DOHH2 (cell line): Measurements from ENCODE around the gene SULT2B1.

Experiments
- EZH2phosphoT487 ChIP-seq: fragments of 200-600 bp; sonication (generic); IDR thresholded peaks from 2 replicates; pipeline ENCODE4 v1.6.1; 2017; ENCODE audit warnings: borderline replicate concordance, mild to moderate bottlenecking, antibody characterized with exemption, low read length, moderate library complexity, mixed read lengths
- TF ChIP-seq, protein P1 (sequence below): fragments of 200-600 bp; sonication (generic); IDR thresholded peaks from one replicate; pipeline ENCODE4 v1.5.1; 2014; ENCODE audit warnings: antibody characterized with exemption, mild to moderate bottlenecking, low read depth, low read length; ENCODE audit not compliant: poor library complexity, severe bottlenecking

DNA sequence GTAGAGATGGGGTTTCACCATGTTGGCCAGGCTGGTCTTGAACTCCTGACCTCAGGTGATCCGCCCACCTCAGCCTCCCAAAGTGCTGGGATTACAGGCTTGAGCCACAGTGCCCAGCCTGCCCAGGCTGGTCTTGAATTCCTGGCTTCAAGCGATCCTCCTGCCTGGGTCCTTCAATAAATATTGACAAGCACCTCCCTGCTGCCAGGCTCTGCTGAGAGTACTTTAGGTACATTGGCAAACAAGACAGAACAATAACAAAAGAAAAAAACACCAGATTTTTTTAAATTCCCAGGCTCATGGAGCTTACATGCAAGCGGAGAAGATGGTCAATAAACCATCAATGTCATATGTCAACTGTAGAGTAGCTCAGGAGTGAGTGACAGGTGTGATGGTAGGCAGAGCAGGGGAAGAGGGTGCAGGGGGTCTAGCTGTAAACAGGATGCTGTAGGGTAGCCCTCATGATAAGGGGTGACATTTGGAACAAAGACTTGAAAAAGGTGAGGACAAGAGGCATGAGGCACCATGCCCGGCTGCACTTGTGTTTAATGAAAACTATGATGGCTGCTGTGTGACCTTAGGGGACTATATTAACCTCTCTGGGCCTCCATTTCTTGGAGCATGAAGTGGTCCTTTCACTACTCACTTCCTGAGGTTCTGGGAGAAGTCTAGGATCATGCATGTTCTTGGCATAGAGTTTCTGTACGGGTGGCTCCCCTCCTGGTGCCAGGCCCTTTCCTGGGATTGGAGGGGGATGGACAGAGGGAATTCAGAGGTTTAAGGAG is 19.6 kb downstream of the SULT2B1 start:
- TF ChIP-seq, protein P1, sequence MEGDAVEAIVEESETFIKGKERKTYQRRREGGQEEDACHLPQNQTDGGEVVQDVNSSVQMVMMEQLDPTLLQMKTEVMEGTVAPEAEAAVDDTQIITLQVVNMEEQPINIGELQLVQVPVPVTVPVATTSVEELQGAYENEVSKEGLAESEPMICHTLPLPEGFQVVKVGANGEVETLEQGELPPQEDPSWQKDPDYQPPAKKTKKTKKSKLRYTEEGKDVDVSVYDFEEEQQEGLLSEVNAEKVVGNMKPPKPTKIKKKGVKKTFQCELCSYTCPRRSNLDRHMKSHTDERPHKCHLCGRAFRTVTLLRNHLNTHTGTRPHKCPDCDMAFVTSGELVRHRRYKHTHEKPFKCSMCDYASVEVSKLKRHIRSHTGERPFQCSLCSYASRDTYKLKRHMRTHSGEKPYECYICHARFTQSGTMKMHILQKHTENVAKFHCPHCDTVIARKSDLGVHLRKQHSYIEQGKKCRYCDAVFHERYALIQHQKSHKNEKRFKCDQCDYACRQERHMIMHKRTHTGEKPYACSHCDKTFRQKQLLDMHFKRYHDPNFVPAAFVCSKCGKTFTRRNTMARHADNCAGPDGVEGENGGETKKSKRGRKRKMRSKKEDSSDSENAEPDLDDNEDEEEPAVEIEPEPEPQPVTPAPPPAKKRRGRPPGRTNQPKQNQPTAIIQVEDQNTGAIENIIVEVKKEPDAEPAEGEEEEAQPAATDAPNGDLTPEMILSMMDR: no peak
- TF ChIP-seq EZH2phosphoT487: no peak
